DOHH2 (cell line): ENCODE results near the gene CHD6.

ENCODE experiments used
- H3F3A ChIP-seq: fragments of 200-600 bp; sonication (generic), shearing (Covaris generic); 2 replicates; pipeline ENCODE4 v1.6.0; 2016; ENCODE audit warnings: antibody characterized with exemption, mild to moderate bottlenecking; ENCODE audit not compliant: control insufficient read depth, insufficient read depth
- H3K27ac ChIP-seq: fragments of 200-600 bp; sonication (generic); 2 replicates; pipeline ENCODE4 v1.5.1; 2014; ENCODE audit warnings: low read depth, mild to moderate bottlenecking, low read length, moderate library complexity
- H3K27me3 ChIP-seq: fragments of 200-600 bp; sonication (generic); 2 replicates; pipeline ENCODE4 v1.6.1; 2014; ENCODE audit warnings: mild to moderate bottlenecking, low read length, mixed read lengths; ENCODE audit not compliant: control insufficient read depth
- H3K36me3 ChIP-seq: fragments of 200-600 bp; sonication (generic); 2 replicates; pipeline ENCODE4 v1.6.1; 2014; ENCODE audit warnings: mild to moderate bottlenecking, low read length, moderate library complexity, mixed read lengths; ENCODE audit not compliant: control insufficient read depth
- H3K4me1 ChIP-seq: fragments of 200-600 bp; sonication (generic); 2 replicates; pipeline ENCODE4 v1.6.1; 2014; ENCODE audit warnings: mild to moderate bottlenecking, low read length, mixed read lengths; ENCODE audit not compliant: control insufficient read depth
- H3K4me2 ChIP-seq: fragments of 200-600 bp; sonication (generic); 2 replicates; pipeline ENCODE4 v1.6.0; 2014; ENCODE audit warnings: mild to moderate bottlenecking, low read length, moderate library complexity
- H3K4me3 ChIP-seq: fragments of 200-600 bp; sonication (generic); 2 replicates; pipeline ENCODE4 v1.5.1; 2014; ENCODE audit warnings: mild to moderate bottlenecking, low read length, mixed read lengths
- H3K79me2 ChIP-seq: fragments of 200-600 bp; sonication (generic); 2 replicates; pipeline ENCODE4 v1.6.1; 2014; ENCODE audit warnings: mild to moderate bottlenecking, low read length, mixed read lengths; ENCODE audit not compliant: control insufficient read depth
- H3K9me2 ChIP-seq: fragments of 200-600 bp; sonication (generic); replicated peaks from 2 replicates; pipeline ENCODE4 v1.6.1; 2014; ENCODE audit warnings: mild to moderate bottlenecking, low read length, mixed read lengths; ENCODE audit not compliant: control insufficient read depth
- H3K9me3 ChIP-seq: fragments of 200-600 bp; sonication (generic); 2 replicates; pipeline ENCODE4 v1.6.1; 2014; ENCODE audit warnings: antibody characterized with exemption, low read length, mixed read lengths; ENCODE audit not compliant: control insufficient read depth, insufficient read depth
- H4K20me1 ChIP-seq: fragments of 200-600 bp; sonication (generic); 2 replicates; pipeline ENCODE4 v1.6.0; 2014; ENCODE audit warnings: low read depth, mild to moderate bottlenecking, antibody characterized with exemption, low read length, moderate library complexity; ENCODE audit not compliant: control insufficient read depth, insufficient read depth
- CTCF ChIP-seq: fragments of 200-600 bp; sonication (generic); IDR thresholded peaks from one replicate; pipeline ENCODE4 v1.5.1; 2014; ENCODE audit warnings: antibody characterized with exemption, mild to moderate bottlenecking, low read depth, low read length; ENCODE audit not compliant: poor library complexity, severe bottlenecking
- EZH2phosphoT487 ChIP-seq: fragments of 200-600 bp; sonication (generic); IDR thresholded peaks from 2 replicates; pipeline ENCODE4 v1.6.1; 2017; ENCODE audit warnings: borderline replicate concordance, mild to moderate bottlenecking, antibody characterized with exemption, low read length, moderate library complexity, mixed read lengths

CHD6 gene

GRCh38 chr20:41462372-41463161 is 155.6 kb downstream of the CHD6 start:
- Histone ChIP-seq H3K4me3 (no peak overlapping the region), H3K9me2 (no peaks in the 10 kb centered on the region), H3K79me2 (no peaks in the 10 kb centered on the region), H3K4me1 (no peaks in the 10 kb centered on the region), H4K20me1 (no peaks in the 10 kb centered on the region), H3F3A (no peaks in the 10 kb centered on the region), H3K4me2 (no peak overlapping the region), H3K9me3 (peaks cover 3% of the 10 kb centered on the region; the same call in 1 of the 2 replicates), H3K36me3 (peaks cover 6% of the 10 kb centered on the region; the same call in 1 of the 2 replicates), H3K27me3 (no peaks in the 10 kb centered on the region), H3K27ac (no peak overlapping the region)
- TF ChIP-seq CTCF = no peak
- TF ChIP-seq EZH2phosphoT487 = no peak

DNA sequence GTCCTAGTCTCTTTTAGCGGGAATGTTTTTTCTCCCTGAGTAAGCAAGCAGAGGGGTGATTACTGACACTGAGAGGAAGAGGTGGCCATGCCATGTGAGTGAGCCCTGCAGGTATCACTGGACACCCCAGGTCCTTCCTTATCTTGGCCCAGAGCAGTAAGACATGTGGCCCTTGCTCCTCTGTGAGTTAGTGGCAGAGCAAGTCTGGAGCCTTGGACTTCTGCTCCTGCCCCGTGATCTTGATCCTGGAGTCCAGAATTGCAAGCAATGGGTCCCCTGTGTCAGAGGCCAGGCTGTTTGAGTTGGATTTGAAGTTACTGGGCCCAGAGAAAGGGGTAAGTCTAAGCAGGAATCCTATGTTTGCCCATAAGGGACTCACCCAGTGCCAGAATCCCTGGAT is 159.4 kb downstream of the CHD6 start:
- TF ChIP-seq EZH2phosphoT487 (no peak), CTCF (no peak)

GRCh38 chr20:41457173-41457857 is 160.9 kb downstream of the CHD6 start:
- TF ChIP-seq EZH2phosphoT487 (no peak), CTCF (no peak)
- Histone ChIP-seq H3K79me2 (no peaks in the 10 kb centered on the region), H4K20me1 (no peaks in the 10 kb centered on the region), H3K9me2 (no peaks in the 10 kb centered on the region), H3F3A (no peaks in the 10 kb centered on the region), H3K27ac (no peak overlapping the region), H3K4me3 (no peak overlapping the region), H3K9me3 (peaks cover 3% of the 10 kb centered on the region; the same call in 1 of the 2 replicates), H3K36me3 (peaks cover 34% of the 10 kb centered on the region), H3K4me2 (no peak overlapping the region), H3K27me3 (no peaks in the 10 kb centered on the region), H3K4me1 (no peaks in the 10 kb centered on the region)

More for the DNA sequence above, 159.4 kb downstream of the CHD6 start:
- Histone ChIP-seq H3K4me2 (no peak overlapping the region), H3K4me1 (no peaks in the 10 kb centered on the region), H4K20me1 (no peaks in the 10 kb centered on the region), H3K9me3 (peaks cover 3% of the 10 kb centered on the region; the same call in 1 of the 2 replicates), H3F3A (no peaks in the 10 kb centered on the region), H3K36me3 (peaks cover 28% of the 10 kb centered on the region), H3K27ac (no peak overlapping the region), H3K27me3 (no peaks in the 10 kb centered on the region), H3K79me2 (no peaks in the 10 kb centered on the region), H3K4me3 (no peak overlapping the region), H3K9me2 (no peaks in the 10 kb centered on the region)
